HepG2 (cell line): ENCODE results near the gene CABP4. TPM values are rescaled to one million over a fixed set of nuclear protein-coding genes. Genes with fewer than 3 reads are reported as not detected.

Source experiments
- ARNTL ChIP-seq: sonication (generic); formaldehyde crosslinking; IDR thresholded peaks from 2 replicates; pipeline ENCODE4 v1.4.0; 2020; ENCODE audit warnings: mild to moderate bottlenecking, missing genetic modification reagents
- EEA1 ChIP-seq: sonication (generic); formaldehyde crosslinking; IDR thresholded peaks from 2 replicates; pipeline ENCODE4 v1.5.1; 2020; ENCODE audit warnings: mild to moderate bottlenecking, missing genetic modification reagents, borderline replicate concordance
- FOXM1 ChIP-seq: sonication (generic); formaldehyde crosslinking; IDR thresholded peaks from 2 replicates; pipeline ENCODE4 v1.5.0; 2020; ENCODE audit warnings: missing genetic modification reagents
- IKZF5 ChIP-seq: IDR thresholded peaks from 2 replicates; pipeline ENCODE4 v1.6.1; 2018; ENCODE audit warnings: missing genetic modification reagents, mild to moderate bottlenecking, missing compliant biosample characterization
- JUNB ChIP-seq: sonication (generic); formaldehyde crosslinking; IDR thresholded peaks from 2 replicates; pipeline ENCODE4 v1.8.0; 2022; ENCODE audit warnings: missing genetic modification reagents, mild to moderate bottlenecking, borderline replicate concordance
- KLF11 ChIP-seq: IDR thresholded peaks from 2 replicates; pipeline ENCODE4 v1.6.1; 2016; ENCODE audit warnings: missing compliant biosample characterization
- KLF15 ChIP-seq: sonication (generic); formaldehyde crosslinking; IDR thresholded peaks from 2 replicates; pipeline ENCODE4 v1.8.1; 2023; ENCODE audit warnings: borderline replicate concordance, mild to moderate bottlenecking, inconsistent platforms, missing genetic modification reagents, mixed read lengths
- KMT2A ChIP-seq: sonication (generic); formaldehyde crosslinking; IDR thresholded peaks from 2 replicates; pipeline ENCODE4 v1.4.0; 2020; ENCODE audit warnings: missing genetic modification reagents
- RBM22 ChIP-seq: fragments of 200-400 bp; formaldehyde crosslinking; optimal IDR thresholded peaks from 2 replicates; pipeline ENCODE3; 2017; ENCODE audit warnings: mild to moderate bottlenecking, low read length, moderate library complexity
- SP140L ChIP-seq: sonication (generic); formaldehyde crosslinking; IDR thresholded peaks from 2 replicates; pipeline ENCODE4 v1.4.0; 2020; ENCODE audit warnings: missing genetic modification reagents, borderline replicate concordance
- SRF ChIP-seq: IDR thresholded peaks from 2 replicates; pipeline ENCODE4 v1.6.1; 2011; ENCODE audit warnings: mild to moderate bottlenecking, low read depth, low read length, moderate library complexity
- TAF1 ChIP-seq: sonication (generic); formaldehyde crosslinking; IDR thresholded peaks from 2 replicates; pipeline ENCODE4 v1.4.0; 2020; ENCODE audit warnings: missing genetic modification reagents
- ZBTB26 ChIP-seq: IDR thresholded peaks from 2 replicates; pipeline ENCODE4 v1.6.1; 2016; ENCODE audit warnings: missing compliant biosample characterization, missing genetic modification reagents, borderline replicate concordance
- ZBTB33 ChIP-seq: sonication (generic); formaldehyde crosslinking; IDR thresholded peaks from 2 replicates; pipeline ENCODE4 v1.4.0; 2020; ENCODE audit warnings: missing genetic modification reagents
- ZFX ChIP-seq: sonication (generic); formaldehyde crosslinking; IDR thresholded peaks from 2 replicates; pipeline ENCODE4 v1.4.0; 2020; ENCODE audit warnings: mild to moderate bottlenecking, low read depth, missing genetic modification reagents, moderate library complexity
- ZHX1 ChIP-seq: sonication (generic); formaldehyde crosslinking; IDR thresholded peaks from 2 replicates; pipeline ENCODE4 v1.8.1; 2022; ENCODE audit warnings: low read depth, mild to moderate bottlenecking, missing genetic modification reagents
- ZMYM4 ChIP-seq: sonication (generic); formaldehyde crosslinking; IDR thresholded peaks from 2 replicates; pipeline ENCODE4 v1.8.1; 2023; ENCODE audit warnings: mild to moderate bottlenecking, missing genetic modification reagents
- ZNF326 ChIP-seq: sonication (generic); formaldehyde crosslinking; IDR thresholded peaks from 2 replicates; pipeline ENCODE4 v1.4.0; 2020; ENCODE audit warnings: missing genetic modification reagents, borderline replicate concordance
- ZNF574 ChIP-seq: sonication (generic); formaldehyde crosslinking; IDR thresholded peaks from 2 replicates; pipeline ENCODE4 v1.4.0; 2020; ENCODE audit warnings: missing genetic modification reagents
- polyA plus RNA-seq, 8 experiments: library from polyadenylated mRNA; depleted of rRNA in 3 of 8; stranded (reverse) in 7 of 8; unstranded in 1 of 8; fragments of >200 nt; fragmentation: Illumina TruSeq in 4 of 8; extraction: Trizol in 4 of 8; gene quantifications; 2 replicates each; pipeline versions ENCODE4 v1.2.1 to v1.2.3, GENCODE V29; 2011 to 2016; ENCODE audit warnings: low read depth in 4 of 8, missing spikeins in 1 of 8, mixed read lengths in 1 of 8; ENCODE audit not compliant: insufficient read depth in 1 of 8
- total RNA-seq, 5 experiments: library from RNA; depleted of rRNA; stranded (reverse); fragments of >200 nt; fragmentation: Illumina TruSeq; extraction: Trizol; gene quantifications; 2 replicates each; pipeline ENCODE4 v1.2.3, GENCODE V29; 2016; ENCODE audit warnings: low read depth in 1 of 5

Gene CABP4
- total and polyA plus RNA-seq, 2 of the 13 experiments (the other 11 are each of a cell fraction or from before 2014, with no cell fraction given), result not detected

GRCh38 chr11:67505605-67506396 lies 50.6 kb downstream of the CABP4 start (continued):
- TF ChIP-seq ZBTB26 (CRISPR knock-in tag) (peak; percentile 14; the same call in 1 of the 2 replicates), ZHX1 (CRISPR knock-in tag) (peak; percentile 59; the same call in 1 of the 2 replicates), JUNB (no peak), SP140L (CRISPR knock-in tag) (no peak), ZBTB33 (CRISPR knock-in tag) (peak; percentile 94; the same call in 1 of the 2 replicates), FOXM1 (no peak), ZMYM4 (CRISPR knock-in tag) (peak; percentile 40; the same call in 1 of the 2 replicates), KLF11 (CRISPR knock-in tag) (0 out of 2 replicates have a peak, but pooled peaks have one; percentile 44), ARNTL (peak; percentile 51; the same call in 1 of the 2 replicates), ZFX (CRISPR knock-in tag) (peak; percentile 86), ZNF326 (CRISPR knock-in tag) (no peak), KLF15 (CRISPR knock-in tag) (no peak), SRF (no peak), KMT2A (CRISPR knock-in tag) (peak; percentile 38; the same call in 1 of the 2 replicates), EEA1 (CRISPR knock-in tag) (no peak), TAF1 (CRISPR knock-in tag) (peak; percentile 39; the same call in 1 of the 2 replicates), ZNF574 (peak; percentile 61), RBM22 (no peak), IKZF5 (peak; percentile 71; the same call in 1 of the 2 replicates)
